ENCODE data around the gene CEP164.

GRCh38 chr11:117411736-117412135 lies 84.1 kb downstream of the CEP164 start:
- TF ChIP-seq CTCF (IDR thresholded peaks at IDR 0.05; ENCODE audit: low read depth, low read length) (no peak), POLR2A (IDR thresholded peaks at IDR 0.05; ENCODE audit: extremely low read depth, insufficient read length) (no peak), MAX (IDR thresholded peaks at IDR 0.05; ENCODE audit: low read depth, low read length) (no peak)
